Measurements from ENCODE around the gene CCR3. TPM values are rescaled to one million over a fixed set of nuclear protein-coding genes. Genes with fewer than 3 reads are reported as not detected.

The CCR3 gene
- polyA plus RNA-seq, 2 donors: not detected

DNA sequence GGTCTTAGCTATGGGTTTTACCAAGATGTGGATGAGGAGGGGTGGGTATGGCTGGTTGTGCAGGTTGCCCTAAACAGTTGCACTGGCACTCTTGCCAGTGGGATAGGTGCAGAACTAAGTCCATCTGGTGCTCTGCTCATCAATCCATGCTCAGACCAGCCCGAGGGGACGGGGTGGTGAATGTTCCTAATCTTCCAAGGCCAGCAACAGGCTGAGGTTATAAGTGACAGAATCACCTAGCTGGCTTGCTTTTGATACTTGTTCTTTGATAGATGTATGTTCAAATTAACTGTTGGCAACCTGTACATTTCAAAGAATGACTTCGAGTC lies 58.2 kb downstream of the CCR3 start:
- no peaks in the 10 kb centered on the region for H3K9me3 ChIP-seq (ENCODE audit: control insufficient read depth in 2 of 2, insufficient read depth in 1 of 2, low read depth in 1 of 2, low read length in 1 of 2)
- H3K27ac ChIP-seq (ENCODE audit: low read depth in 2 of 2, low read length in 1 of 2): no peak overlapping the region
- WGBS, 2 donors: 55 to 75% methylated on average over 3 of the region's 3 CpGs
- H3K4me3 ChIP-seq (ENCODE audit: low read depth in 1 of 2, low read length in 2 of 2): no peak overlapping the region
- H3K4me1 ChIP-seq (ENCODE audit: control insufficient read depth in 2 of 2, insufficient read depth in 2 of 2, low read length in 1 of 2): peaks cover 0 to 5% of the 10 kb centered on the region in 2 donors
- no peaks in the 10 kb centered on the region for H3K36me3 ChIP-seq (ENCODE audit: control insufficient read depth in 2 of 2, insufficient read depth in 2 of 2, low read length in 1 of 2)
- H3K27me3 ChIP-seq (ENCODE audit: control insufficient read depth in 1 of 2, insufficient read depth in 2 of 2, low read length in 2 of 2): no peaks in the 10 kb centered on the region

DNA sequence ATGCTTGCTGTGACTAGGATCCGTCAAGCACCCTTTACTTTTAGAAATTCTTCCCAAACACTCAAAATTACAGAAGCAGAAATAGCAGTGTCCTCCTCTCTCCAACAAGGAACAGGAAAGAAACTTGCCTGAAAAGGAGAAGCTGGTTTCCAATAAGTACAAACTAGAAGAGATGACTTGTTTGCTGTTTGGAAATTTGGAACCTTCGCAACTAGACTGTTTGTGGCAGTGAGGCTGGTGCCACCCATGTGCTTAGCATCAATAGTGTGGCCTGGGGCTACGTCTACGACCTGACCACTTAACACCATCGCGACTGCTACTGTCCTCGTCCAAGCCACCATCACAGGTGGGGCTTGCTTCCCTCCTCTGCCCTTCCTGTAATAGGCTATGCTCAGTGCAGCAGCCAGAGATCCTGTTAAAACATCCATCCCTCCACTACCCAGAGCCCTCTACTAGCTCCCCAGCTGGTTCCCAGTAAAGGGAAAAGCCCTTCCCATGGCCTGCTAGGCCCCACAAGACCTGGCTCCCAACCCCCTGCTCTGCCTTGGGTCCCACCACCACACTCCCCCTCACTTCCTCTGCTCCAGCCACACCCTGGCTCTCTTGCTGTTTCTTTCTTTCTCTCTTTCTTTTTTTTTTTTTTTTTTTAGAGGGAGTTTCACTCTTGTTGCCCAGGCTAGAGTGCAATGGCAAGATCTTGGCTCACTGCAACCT lies 59.0 kb downstream of the CCR3 start:
- Histone ChIP-seq H3K27ac (ENCODE audit: low read depth in 2 of 2, low read length in 1 of 2) (peak overlapping the region in 1 of 2 donors; percentile 37), H3K4me3 (ENCODE audit: low read depth in 1 of 2, low read length in 2 of 2) (no peak overlapping the region), H3K36me3 (ENCODE audit: control insufficient read depth in 2 of 2, insufficient read depth in 2 of 2, low read length in 1 of 2) (no peaks in the 10 kb centered on the region), H3K9me3 (ENCODE audit: control insufficient read depth in 2 of 2, insufficient read depth in 1 of 2, low read depth in 1 of 2, low read length in 1 of 2) (no peaks in the 10 kb centered on the region), H3K27me3 (ENCODE audit: control insufficient read depth in 1 of 2, insufficient read depth in 2 of 2, low read length in 2 of 2) (no peaks in the 10 kb centered on the region), H3K4me1 (ENCODE audit: control insufficient read depth in 2 of 2, insufficient read depth in 2 of 2, low read length in 1 of 2) (peaks cover 0 to 5% of the 10 kb centered on the region in 2 donors)
- 76 to 80% methylated on average over 7 of the region's 7 CpGs for WGBS, 2 donors

DNA sequence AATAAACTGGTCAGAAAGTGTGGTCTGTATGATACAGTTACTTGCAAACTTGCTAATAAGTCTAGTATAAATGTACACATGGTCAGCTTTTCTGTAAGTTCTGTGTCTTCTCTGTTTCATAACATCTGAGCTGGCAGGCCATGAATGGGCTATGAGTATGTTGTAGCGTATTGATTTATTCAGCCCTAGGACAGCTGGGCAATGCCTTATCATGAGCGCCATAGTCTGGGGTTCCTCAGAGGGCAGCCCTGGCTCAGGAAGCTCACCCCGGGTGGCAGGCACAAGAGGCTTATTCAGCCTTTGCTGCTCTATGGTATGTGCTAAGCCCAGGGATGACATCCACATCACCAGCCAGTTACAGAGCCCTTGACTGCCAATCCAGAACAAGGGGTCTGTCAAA lies 61.0 kb downstream of the CCR3 start:
- no peaks in the 10 kb centered on the region for H3K36me3 ChIP-seq (ENCODE audit: control insufficient read depth in 2 of 2, insufficient read depth in 2 of 2, low read length in 1 of 2)
- no peak overlapping the region for H3K4me3 ChIP-seq (ENCODE audit: low read depth in 1 of 2, low read length in 2 of 2)
- H3K27ac ChIP-seq (ENCODE audit: low read depth in 2 of 2, low read length in 1 of 2): no peak overlapping the region
- no peaks in the 10 kb centered on the region for H3K9me3 ChIP-seq (ENCODE audit: control insufficient read depth in 2 of 2, insufficient read depth in 1 of 2, low read depth in 1 of 2, low read length in 1 of 2)
- 74 to 91% methylated on average over 3 of the region's 3 CpGs for WGBS, 2 donors
- no peaks in the 10 kb centered on the region for H3K27me3 ChIP-seq (ENCODE audit: control insufficient read depth in 1 of 2, insufficient read depth in 2 of 2, low read length in 2 of 2)
- peaks cover 0 to 2% of the 10 kb centered on the region in 2 donors for H3K4me1 ChIP-seq (ENCODE audit: control insufficient read depth in 2 of 2, insufficient read depth in 2 of 2, low read length in 1 of 2)

- Histone ChIP-seq H3K27me3 (ENCODE audit: control insufficient read depth in 1 of 2, insufficient read depth in 2 of 2, low read length in 2 of 2) (no peaks in the 10 kb centered on the region), H3K4me3 (ENCODE audit: low read depth in 1 of 2, low read length in 2 of 2) (no peak overlapping the region), H3K36me3 (ENCODE audit: control insufficient read depth in 2 of 2, insufficient read depth in 2 of 2, low read length in 1 of 2) (no peaks in the 10 kb centered on the region), H3K9me3 (ENCODE audit: control insufficient read depth in 2 of 2, insufficient read depth in 1 of 2, low read depth in 1 of 2, low read length in 1 of 2) (no peaks in the 10 kb centered on the region), H3K4me1 (ENCODE audit: control insufficient read depth in 2 of 2, insufficient read depth in 2 of 2, low read length in 1 of 2) (peaks cover 0 to 2% of the 10 kb centered on the region in 2 donors), H3K27ac (ENCODE audit: low read depth in 2 of 2, low read length in 1 of 2) (no peak overlapping the region)
- WGBS, 2 donors: 78 to 82% methylated on average over 3 of the region's 3 CpGs
These were observed 62.5 kb downstream of the CCR3 start for GRCh38 chr3:46304739-46305138.

GRCh38 chr3:46312991-46313390 lies 70.7 kb downstream of the CCR3 start:
- 71 to 89% methylated on average over 1 of the region's 1 CpG for WGBS, 2 donors
- Histone ChIP-seq H3K36me3 (ENCODE audit: control insufficient read depth in 2 of 2, insufficient read depth in 2 of 2, low read length in 1 of 2) (no peaks in the 10 kb centered on the region), H3K4me1 (ENCODE audit: control insufficient read depth in 2 of 2, insufficient read depth in 2 of 2, low read length in 1 of 2) (no peaks in the 10 kb centered on the region), H3K27ac (ENCODE audit: low read depth in 2 of 2, low read length in 1 of 2) (no peak overlapping the region), H3K9me3 (ENCODE audit: control insufficient read depth in 2 of 2, insufficient read depth in 1 of 2, low read depth in 1 of 2, low read length in 1 of 2) (no peaks in the 10 kb centered on the region), H3K4me3 (ENCODE audit: low read depth in 1 of 2, low read length in 2 of 2) (no peak overlapping the region), H3K27me3 (ENCODE audit: control insufficient read depth in 1 of 2, insufficient read depth in 2 of 2, low read length in 2 of 2) (no peaks in the 10 kb centered on the region)

DNA sequence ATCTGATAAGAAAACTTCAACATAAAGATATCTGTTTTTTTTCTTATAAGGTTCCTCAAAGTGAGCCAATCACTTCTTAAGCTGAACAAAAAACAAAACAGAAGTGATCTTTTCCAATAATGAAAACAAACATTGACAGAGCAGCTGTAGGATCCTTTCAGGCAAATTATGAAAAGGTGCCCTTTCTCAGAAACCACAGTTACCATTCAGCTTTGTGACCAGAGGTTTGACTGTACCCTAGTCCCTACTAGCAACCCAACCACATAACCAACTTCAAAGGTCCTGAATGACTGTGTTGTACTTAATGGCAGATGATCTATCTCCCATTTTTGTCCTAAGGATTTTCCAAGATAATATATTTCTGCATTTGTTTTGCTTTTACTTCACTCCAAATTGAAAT lies 72.3 kb downstream of the CCR3 start:
- Histone ChIP-seq H3K9me3 (ENCODE audit: control insufficient read depth in 2 of 2, insufficient read depth in 1 of 2, low read depth in 1 of 2, low read length in 1 of 2) (no peaks in the 10 kb centered on the region), H3K27me3 (ENCODE audit: control insufficient read depth in 1 of 2, insufficient read depth in 2 of 2, low read length in 2 of 2) (no peaks in the 10 kb centered on the region), H3K4me1 (ENCODE audit: control insufficient read depth in 2 of 2, insufficient read depth in 2 of 2, low read length in 1 of 2) (no peaks in the 10 kb centered on the region), H3K36me3 (ENCODE audit: control insufficient read depth in 2 of 2, insufficient read depth in 2 of 2, low read length in 1 of 2) (no peaks in the 10 kb centered on the region), H3K4me3 (ENCODE audit: low read depth in 1 of 2, low read length in 2 of 2) (no peak overlapping the region), H3K27ac (ENCODE audit: low read depth in 2 of 2, low read length in 1 of 2) (no peak overlapping the region)

GRCh38 chr3:46316206-46316605 lies 73.9 kb downstream of the CCR3 start:
- no peaks in the 10 kb centered on the region for H3K36me3 ChIP-seq (ENCODE audit: control insufficient read depth in 2 of 2, insufficient read depth in 2 of 2, low read length in 1 of 2)
- H3K27ac ChIP-seq (ENCODE audit: low read depth in 2 of 2, low read length in 1 of 2): no peak overlapping the region
- no peaks in the 10 kb centered on the region for H3K4me1 ChIP-seq (ENCODE audit: control insufficient read depth in 2 of 2, insufficient read depth in 2 of 2, low read length in 1 of 2)
- no peaks in the 10 kb centered on the region for H3K27me3 ChIP-seq (ENCODE audit: control insufficient read depth in 1 of 2, insufficient read depth in 2 of 2, low read length in 2 of 2)
- H3K4me3 ChIP-seq (ENCODE audit: low read depth in 1 of 2, low read length in 2 of 2): no peak overlapping the region
- no peaks in the 10 kb centered on the region for H3K9me3 ChIP-seq (ENCODE audit: control insufficient read depth in 2 of 2, insufficient read depth in 1 of 2, low read depth in 1 of 2, low read length in 1 of 2)

Other genes starting within 250 kb of the CCR3 start
- gene FYCO1, start 246.6 kb upstream of the CCR3 start, polyA plus RNA-seq: 10 to 100 TPM in 1 of 2 donors, 1 to 10 TPM in 1; 9.6 to 11.9 TPM
- under 1 TPM; 0.08 to 0.34 TPM for gene XCR1, start 215.0 kb upstream of the CCR3 start, polyA plus RNA-seq
- gene CCR1, start 34.1 kb upstream of the CCR3 start, polyA plus RNA-seq: under 1 TPM; 0.47 to 0.61 TPM
- under 1 TPM; 0.24 to 0.39 TPM for gene CCR2, start 111.7 kb downstream of the CCR3 start, polyA plus RNA-seq
- 1 to 10 TPM in 1 of 2 donors, under 1 TPM in 1; 0.73 to 1.2 TPM for gene CCR5, start 128.5 kb downstream of the CCR3 start, polyA plus RNA-seq
- gene CCRL2, start 164.8 kb downstream of the CCR3 start, polyA plus RNA-seq: under 1 TPM; 0.28 to 0.29 TPM
- gene LTF, start 222.4 kb downstream of the CCR3 start, polyA plus RNA-seq: 1 to 10 TPM in 1 of 2 donors, under 1 TPM in 1; 0.98 to 2.3 TPM